HEK293 (cell line): ENCODE results near the gene SEC22A.

Experiments used
- CTCF ChIA-PET: fragments of 350-600 bp; formaldehyde crosslinking; extraction: SDS; loops from one replicate; lab custom pipeline; 2021; ENCODE audit warnings: antibody characterized with exemption; lab: Yijun Ruan, JAX
- POLR2A ChIA-PET: fragments of 300-600 bp; formaldehyde crosslinking; extraction: SDS; loops from one replicate; lab custom pipeline; 2020; ENCODE audit warnings: antibody characterized with exemption, inconsistent platforms; lab: Yijun Ruan, JAX
- H3K27ac ChIP-seq: fragments of 200-500 bp; sonication (Bioruptor generic); 2 replicates; pipeline ENCODE4 v1.5.1; 2014; ENCODE audit warnings: low read depth, low read length, control low read depth, inconsistent platforms; ENCODE audit errors: extremely low read depth
- H3K36me3 ChIP-seq, 2 experiments: fragments of 200-500 bp in 1 of 2; sonication (Bioruptor generic) in 1 of 2; 1 replicate in 1 of 2; 2 replicates in 1 of 2; pipeline ENCODE4 v1.5.1; 2014 to 2017; ENCODE audit warnings: inconsistent platforms in 2 of 2, low read length in 2 of 2; ENCODE audit not compliant: control insufficient read depth in 2 of 2, insufficient read depth in 1 of 2
- H3K4me1 ChIP-seq: fragments of 200-500 bp; sonication (Bioruptor generic); 2 replicates; pipeline ENCODE4 v1.5.1; 2014; ENCODE audit warnings: mild to moderate bottlenecking, low read length, inconsistent platforms; ENCODE audit not compliant: control insufficient read depth, insufficient read depth
- H3K4me3 ChIP-seq: 2 replicates; pipeline ENCODE4 v1.5.1; 2011; ENCODE audit warnings: low read depth, mild to moderate bottlenecking, control low read depth, low read length, moderate library complexity
- H3K9me3 ChIP-seq: fragments of 200-500 bp; sonication (Bioruptor generic); 2 replicates; pipeline ENCODE4 v1.5.1; 2014; ENCODE audit warnings: low read depth, low read length, inconsistent platforms; ENCODE audit not compliant: control insufficient read depth, insufficient read depth
- PATZ1 ChIP-seq: fragments of 450-650 bp; formaldehyde crosslinking; IDR thresholded peaks from 2 replicates; pipeline ENCODE4 v1.5.1; 2016; ENCODE audit warnings: missing biosample characterization, missing genetic modification characterization
- PRDM10 ChIP-seq: fragments of 450-650 bp; formaldehyde crosslinking; IDR thresholded peaks from 2 replicates; pipeline ENCODE4 v1.5.1; 2016; ENCODE audit warnings: missing biosample characterization, missing genetic modification characterization
- REPIN1 ChIP-seq: fragments of 450-650 bp; formaldehyde crosslinking; IDR thresholded peaks from 2 replicates; pipeline ENCODE4 v1.5.1; 2017; ENCODE audit warnings: missing biosample characterization, missing genetic modification characterization, low read depth
- REST ChIP-seq: fragments of 450-650 bp; formaldehyde crosslinking; IDR thresholded peaks from 2 replicates; pipeline ENCODE4 v1.5.1; 2016; ENCODE audit warnings: missing biosample characterization, missing genetic modification characterization
- YY2 ChIP-seq: fragments of 450-650 bp; formaldehyde crosslinking; IDR thresholded peaks from 2 replicates; pipeline ENCODE4 v1.5.1; 2016; ENCODE audit warnings: missing biosample characterization, missing genetic modification characterization
- ZBTB17 ChIP-seq: fragments of 450-650 bp; formaldehyde crosslinking; IDR thresholded peaks from 2 replicates; pipeline ENCODE4 v1.5.1; 2016; ENCODE audit warnings: missing biosample characterization, missing genetic modification characterization
- ZNF132 ChIP-seq: fragments of 450-650 bp; formaldehyde crosslinking; IDR thresholded peaks from 2 replicates; pipeline ENCODE4 v1.5.1; 2017; ENCODE audit warnings: missing biosample characterization, missing genetic modification characterization, borderline replicate concordance
- ZNF2 ChIP-seq: fragments of 450-650 bp; formaldehyde crosslinking; IDR thresholded peaks from 2 replicates; pipeline ENCODE4 v1.5.1; 2016; ENCODE audit warnings: missing biosample characterization, missing genetic modification characterization
- ZNF248 ChIP-seq: fragments of 450-650 bp; formaldehyde crosslinking; IDR thresholded peaks from 2 replicates; pipeline ENCODE4 v1.5.1; 2017; ENCODE audit warnings: missing biosample characterization, missing genetic modification characterization
- ZNF404 ChIP-seq: fragments of 450-650 bp; formaldehyde crosslinking; IDR thresholded peaks from 2 replicates; pipeline ENCODE4 v1.5.1; 2017; ENCODE audit warnings: missing biosample characterization, missing genetic modification characterization
- ZNF423 ChIP-seq: fragments of 450-650 bp; formaldehyde crosslinking; IDR thresholded peaks from 2 replicates; pipeline ENCODE4 v1.5.1; 2016; ENCODE audit warnings: missing biosample characterization, missing genetic modification characterization
- ZNF571 ChIP-seq: fragments of 450-650 bp; formaldehyde crosslinking; IDR thresholded peaks from 2 replicates; pipeline ENCODE4 v1.5.0; 2017; ENCODE audit warnings: missing biosample characterization, missing genetic modification characterization
- ZNF654 ChIP-seq: fragments of 450-650 bp; formaldehyde crosslinking; IDR thresholded peaks from 2 replicates; pipeline ENCODE4 v1.5.1; 2016; ENCODE audit warnings: low read depth, missing biosample characterization, missing genetic modification characterization
- ZNF704 ChIP-seq: fragments of 450-650 bp; formaldehyde crosslinking; IDR thresholded peaks from 2 replicates; pipeline ENCODE4 v1.5.1; 2016; ENCODE audit warnings: missing biosample characterization, missing genetic modification characterization
- ZSCAN23 ChIP-seq: fragments of 450-650 bp; formaldehyde crosslinking; IDR thresholded peaks from 2 replicates; pipeline ENCODE4 v1.5.1; 2016; ENCODE audit warnings: missing biosample characterization, missing genetic modification characterization
- ZSCAN4 ChIP-seq: fragments of 450-650 bp; formaldehyde crosslinking; IDR thresholded peaks from 2 replicates; pipeline ENCODE4 v1.5.1; 2017; ENCODE audit warnings: missing biosample characterization, missing genetic modification characterization
- TF ChIP-seq, protein P1 (sequence below): fragments of 450-650 bp; formaldehyde crosslinking; IDR thresholded peaks from 2 replicates; pipeline ENCODE4 v1.5.1; 2016; ENCODE audit warnings: missing biosample characterization, missing genetic modification characterization
- TF ChIP-seq, protein P2 (sequence below): fragments of 450-650 bp; formaldehyde crosslinking; IDR thresholded peaks from 2 replicates; pipeline ENCODE4 v1.5.1; 2016; ENCODE audit warnings: missing biosample characterization, missing genetic modification characterization

SEC22A gene

DNA sequence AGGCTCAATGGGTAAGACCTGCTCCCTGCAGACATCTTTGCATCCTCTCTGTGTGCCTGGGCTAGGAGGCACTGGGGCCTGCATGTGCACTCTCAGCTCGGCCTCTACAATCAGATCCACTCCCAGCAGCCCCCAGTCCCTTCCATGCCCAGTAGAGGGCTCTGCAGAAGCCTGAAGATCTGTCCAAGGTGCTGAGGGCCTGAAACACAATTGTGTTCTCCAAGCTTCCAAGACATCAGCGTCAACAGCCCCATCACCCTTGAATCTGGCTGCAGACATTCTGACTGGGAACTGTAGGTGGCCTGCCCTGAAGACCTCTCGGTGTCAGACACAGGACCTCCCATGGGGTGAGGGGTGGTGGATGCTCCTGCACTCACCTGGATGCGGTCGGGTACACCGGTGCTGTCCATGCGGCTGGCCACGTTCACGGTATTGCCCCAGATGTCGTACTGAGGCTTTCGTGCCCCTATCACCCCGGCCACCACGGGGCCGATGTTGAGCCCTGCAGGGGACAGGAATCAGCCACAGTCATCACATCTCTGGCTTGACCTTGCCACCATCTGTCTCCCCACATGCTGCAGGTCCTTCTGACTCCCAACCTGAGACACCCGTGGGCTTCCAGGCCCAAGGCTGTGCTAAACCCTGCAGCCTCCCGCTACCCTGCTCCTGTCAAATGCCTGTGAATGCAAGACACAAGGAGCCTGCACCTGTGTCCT lies 84.7 kb downstream of the SEC22A start:
- H3K4me3 ChIP-seq: no peak overlapping the region
- CTCF ChIA-PET: interaction anchor here (0.5 to 2.1 kb wide), 9 partner anchors 9 to 467 kb away, joined by 3 to 8 read pairs (median 3); no protein-coding TSS in a partner anchor
- no peaks in the 10 kb centered on the region for H3K4me1 ChIP-seq
- no peaks in the 10 kb centered on the region for H3K36me3 ChIP-seq
- peak; percentile 17; the same call in 1 of the 2 replicates for TF ChIP-seq ZBTB17 (tag by site-specific recombination)
- peak; percentile 97 for TF ChIP-seq ZNF2 (tag by site-specific recombination)
- TF ChIP-seq, protein P1, sequence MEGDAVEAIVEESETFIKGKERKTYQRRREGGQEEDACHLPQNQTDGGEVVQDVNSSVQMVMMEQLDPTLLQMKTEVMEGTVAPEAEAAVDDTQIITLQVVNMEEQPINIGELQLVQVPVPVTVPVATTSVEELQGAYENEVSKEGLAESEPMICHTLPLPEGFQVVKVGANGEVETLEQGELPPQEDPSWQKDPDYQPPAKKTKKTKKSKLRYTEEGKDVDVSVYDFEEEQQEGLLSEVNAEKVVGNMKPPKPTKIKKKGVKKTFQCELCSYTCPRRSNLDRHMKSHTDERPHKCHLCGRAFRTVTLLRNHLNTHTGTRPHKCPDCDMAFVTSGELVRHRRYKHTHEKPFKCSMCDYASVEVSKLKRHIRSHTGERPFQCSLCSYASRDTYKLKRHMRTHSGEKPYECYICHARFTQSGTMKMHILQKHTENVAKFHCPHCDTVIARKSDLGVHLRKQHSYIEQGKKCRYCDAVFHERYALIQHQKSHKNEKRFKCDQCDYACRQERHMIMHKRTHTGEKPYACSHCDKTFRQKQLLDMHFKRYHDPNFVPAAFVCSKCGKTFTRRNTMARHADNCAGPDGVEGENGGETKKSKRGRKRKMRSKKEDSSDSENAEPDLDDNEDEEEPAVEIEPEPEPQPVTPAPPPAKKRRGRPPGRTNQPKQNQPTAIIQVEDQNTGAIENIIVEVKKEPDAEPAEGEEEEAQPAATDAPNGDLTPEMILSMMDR (tag by site-specific recombination): peak; percentile 76
- TF ChIP-seq ZNF654: 0 out of 2 replicates have a peak, but pooled peaks have one; percentile 25
- peak; percentile 45; the same call in 1 of the 2 replicates for TF ChIP-seq PATZ1 (tag by site-specific recombination)
- peak; percentile 99 for TF ChIP-seq REST
- TF ChIP-seq ZNF132: no peak
- no peak for TF ChIP-seq ZNF404 (tag by site-specific recombination)
- TF ChIP-seq ZSCAN23 (tag by site-specific recombination): no peak
- no peak for TF ChIP-seq ZNF248 (tag by site-specific recombination)
- POLR2A ChIA-PET: no interaction called here
- H3K9me3 ChIP-seq: no peaks in the 10 kb centered on the region
- no peak overlapping the region for H3K27ac ChIP-seq

DNA sequence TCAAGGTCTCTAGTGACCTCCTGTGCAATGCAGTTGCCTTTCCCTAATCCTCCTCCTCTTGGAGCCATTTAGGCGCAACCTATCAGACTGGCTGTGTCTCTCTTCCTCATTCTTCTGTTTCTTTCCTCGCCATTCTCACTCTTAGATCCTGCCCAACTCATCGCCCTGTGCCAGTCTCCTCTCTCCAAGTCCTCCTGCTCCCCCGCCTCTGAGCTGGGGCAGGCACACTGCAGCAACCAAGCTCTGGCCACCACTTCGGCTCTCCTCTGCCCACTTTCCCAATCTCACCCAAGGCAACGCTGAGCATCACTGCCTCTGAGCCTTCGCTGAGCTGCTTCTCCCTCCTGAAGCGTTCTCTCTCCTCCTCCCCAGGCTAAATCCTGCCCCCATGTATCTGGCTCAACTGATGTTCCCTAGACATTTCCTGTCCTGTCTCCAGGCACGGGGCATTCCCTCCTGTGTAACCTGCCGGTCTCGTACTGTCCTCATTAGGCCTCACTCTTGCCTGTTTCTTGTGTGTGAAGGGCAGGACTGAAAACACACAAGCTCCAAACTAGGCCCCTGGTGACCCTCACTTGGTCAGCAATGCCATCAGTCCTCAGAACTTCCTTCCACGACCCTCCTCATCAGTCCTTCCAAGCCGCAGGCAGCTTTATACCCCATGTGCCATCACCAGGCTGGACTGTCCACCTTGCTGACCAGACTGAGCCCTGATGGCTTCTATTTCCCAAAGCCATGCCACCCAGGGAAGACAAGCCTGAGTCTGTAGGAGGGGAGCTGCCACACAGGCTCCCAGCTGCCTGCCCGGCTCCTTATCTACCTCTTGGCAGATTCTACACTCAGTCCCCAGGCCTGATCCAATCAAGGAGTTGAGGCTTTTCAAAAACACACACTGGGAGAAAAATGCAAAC lies 85.6 kb downstream of the SEC22A start:
- Histone ChIP-seq H3K4me1 (no peaks in the 10 kb centered on the region), H3K36me3 (no peaks in the 10 kb centered on the region), H3K9me3 (no peaks in the 10 kb centered on the region), H3K27ac (no peak overlapping the region), H3K4me3 (no peak overlapping the region)
- CTCF ChIA-PET: interaction anchor here (0.5 to 2.0 kb wide), 4 partner anchors 9 to 355 kb away, joined by 3 to 8 read pairs (median 4); no protein-coding TSS in a partner anchor
- POLR2A ChIA-PET: interaction anchor here (0.6 kb wide), 1 partner anchor 74 kb away, joined by 4 read pairs; no protein-coding TSS in a partner anchor
- no peak for TF ChIP-seq ZSCAN4 (tag by site-specific recombination)
- TF ChIP-seq REPIN1: no peak
- TF ChIP-seq ZNF423 (tag by site-specific recombination): no peak
- no peak for TF ChIP-seq PRDM10 (tag by site-specific recombination)
- TF ChIP-seq, protein P2, sequence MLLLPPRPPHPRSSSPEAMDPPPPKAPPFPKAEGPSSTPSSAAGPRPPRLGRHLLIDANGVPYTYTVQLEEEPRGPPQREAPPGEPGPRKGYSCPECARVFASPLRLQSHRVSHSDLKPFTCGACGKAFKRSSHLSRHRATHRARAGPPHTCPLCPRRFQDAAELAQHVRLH (tag by site-specific recombination): no peak
- TF ChIP-seq YY2 (tag by site-specific recombination): no peak
- TF ChIP-seq ZNF704: no peak
- TF ChIP-seq ZNF571 (tag by site-specific recombination): no peak
